Memory B cell (primary cell): ENCODE measurements around the gene LCN10.

Source experiments
- ATAC-seq: fragments of 150-1000 bp; cut with Tn5 transposase; 2 replicates; pipeline ENCODE4 v1.10.0; 2021; ENCODE audit warnings: low read depth, mild to moderate bottlenecking, moderate library complexity
- DNase-seq, 2 donors: peaks; one replicate each; pipeline ENCODE4 v3.0.0; 2022; ENCODE audit warnings: low spot score in 2 of 2
- H3K27ac Mint-ChIP-seq: one replicate; pipeline ENCODE4 v1.8.0; 2022; ENCODE audit warnings: mild to moderate bottlenecking, moderate library complexity, mixed read lengths
- H3K27me3 Mint-ChIP-seq: one replicate; pipeline ENCODE4 v1.8.0; 2022; ENCODE audit warnings: mixed read lengths
- H3K36me3 Mint-ChIP-seq: one replicate; pipeline ENCODE4 v1.8.0; 2022; ENCODE audit warnings: mild to moderate bottlenecking, mixed read lengths
- H3K4me1 Mint-ChIP-seq: one replicate; pipeline ENCODE4 v1.8.0; 2022; ENCODE audit warnings: mixed read lengths
- H3K4me3 Mint-ChIP-seq: one replicate; pipeline ENCODE4 v1.8.0; 2022; ENCODE audit warnings: mild to moderate bottlenecking, moderate library complexity, mixed read lengths
- H3K9me3 Mint-ChIP-seq: one replicate; pipeline ENCODE4 v1.8.0; 2022; ENCODE audit warnings: mixed read lengths

Gene LCN10

GRCh38 chr9:136744773-136745172 lies 2.0 kb upstream of the LCN10 start:
- Mint-ChIP-seq H3K27ac (no peak overlapping the region), H3K36me3 (peaks cover 1% of the 10 kb centered on the region), H3K27me3 (no peaks in the 10 kb centered on the region), H3K4me1 (peaks cover 32% of the 10 kb centered on the region), H3K9me3 (no peaks in the 10 kb centered on the region), H3K4me3 (no peak overlapping the region)
- DNase-seq (no peak), ATAC-seq (no peak)

DNA sequence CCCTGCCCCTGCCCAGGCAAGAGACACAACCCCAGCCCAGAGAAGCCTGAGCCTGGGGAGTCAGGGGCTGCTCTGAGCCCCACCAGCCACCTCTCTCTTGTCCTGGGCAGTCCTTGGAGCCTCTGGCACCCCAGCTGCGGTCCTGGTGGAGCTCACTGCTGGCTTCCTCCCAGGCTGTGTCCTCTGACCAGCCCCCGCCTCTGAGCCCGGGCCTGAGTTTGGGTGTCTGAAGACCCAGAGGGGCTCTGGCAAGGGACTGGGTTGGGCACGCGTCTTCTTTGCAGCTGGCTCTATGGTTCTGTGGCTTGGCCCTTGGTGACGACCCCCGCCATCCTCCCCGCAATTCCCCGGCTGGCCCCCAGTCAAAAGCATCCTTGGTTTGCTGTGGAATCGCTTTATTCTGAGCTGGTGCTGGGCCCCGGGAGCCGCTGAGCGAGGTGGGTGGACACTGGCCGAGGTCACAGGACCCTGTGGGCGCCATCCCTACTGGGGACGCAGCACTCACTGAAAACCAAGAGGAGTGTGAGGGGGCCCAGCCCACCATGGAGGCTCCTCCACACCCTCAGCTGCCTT lies 985 bp upstream of the LCN10 start:
- Mint-ChIP-seq H3K27me3 (no peaks in the 10 kb centered on the region), H3K4me3 (peak overlapping the region; percentile 56), H3K27ac (peak overlapping the region; percentile 79), H3K9me3 (no peaks in the 10 kb centered on the region), H3K4me1 (peaks cover 25% of the 10 kb centered on the region), H3K36me3 (peaks cover 8% of the 10 kb centered on the region)
- no peak for DNase-seq
- ATAC-seq, result no peak

DNA sequence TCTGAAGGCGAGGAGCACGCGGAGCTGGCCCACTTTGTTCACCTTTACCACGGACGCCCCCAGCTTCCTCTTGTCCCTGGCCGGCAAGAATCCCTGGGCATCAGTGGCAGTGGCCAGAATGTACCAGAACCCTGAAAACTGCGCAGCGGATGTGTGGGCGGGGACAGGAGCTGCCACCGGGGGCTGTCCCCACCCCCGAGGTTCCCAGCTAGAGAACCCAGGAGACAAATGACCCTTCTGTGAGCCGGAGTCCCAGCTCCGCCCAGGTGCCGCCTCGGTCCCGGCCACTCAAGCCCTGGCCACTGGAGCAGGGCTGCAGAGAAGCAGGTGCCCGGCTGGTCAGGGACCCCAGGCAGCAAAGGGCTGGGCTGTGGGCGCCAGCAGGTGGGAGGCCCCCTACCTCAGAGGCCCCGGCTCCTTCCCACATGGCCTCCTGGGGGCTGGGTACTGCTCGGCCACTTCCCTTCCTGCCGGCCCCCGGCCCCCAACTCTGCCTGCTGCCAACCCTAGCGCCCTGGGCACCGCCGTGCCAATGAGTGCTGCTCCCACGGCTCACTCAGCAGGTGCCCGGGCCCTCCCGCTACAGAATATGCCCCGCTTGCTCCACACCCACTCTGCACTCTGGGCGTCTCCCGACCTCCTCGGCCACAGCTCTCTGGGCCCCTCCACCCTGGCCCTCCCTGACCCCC lies 713 bp downstream of the LCN10 start:
- H3K27ac Mint-ChIP-seq, result peak overlapping the region; percentile 79
- ATAC-seq (peak; percentile 72), DNase-seq (no peak)
- H3K4me1 Mint-ChIP-seq, result peaks cover 18% of the 10 kb centered on the region
- no peaks in the 10 kb centered on the region for H3K27me3 Mint-ChIP-seq
- H3K36me3 Mint-ChIP-seq, result peaks cover 14% of the 10 kb centered on the region
- H3K4me3 Mint-ChIP-seq, result peak overlapping the region; percentile 92
- H3K9me3 Mint-ChIP-seq, result no peaks in the 10 kb centered on the region

- peak overlapping the region; percentile 92 for H3K4me3 Mint-ChIP-seq
- H3K27me3 Mint-ChIP-seq, result no peaks in the 10 kb centered on the region
- peak overlapping the region; percentile 79 for H3K27ac Mint-ChIP-seq
- ATAC-seq (peak; percentile 9), DNase-seq (no peak)
- H3K9me3 Mint-ChIP-seq, result no peaks in the 10 kb centered on the region
- peaks cover 16% of the 10 kb centered on the region for H3K4me1 Mint-ChIP-seq
- peaks cover 14% of the 10 kb centered on the region for H3K36me3 Mint-ChIP-seq
These were observed 1.5 kb downstream of the LCN10 start for GRCh38 chr9:136740971-136741882.

GRCh38 chr9:136740491-136740890 lies 2.2 kb downstream of the LCN10 start:
- no peaks in the 10 kb centered on the region for H3K9me3 Mint-ChIP-seq
- peak overlapping the region; percentile 92 for H3K4me3 Mint-ChIP-seq
- DNase-seq, result no peak

GRCh38 chr9:136740069-136740468 lies 2.7 kb downstream of the LCN10 start:
- Mint-ChIP-seq H3K9me3 (no peaks in the 10 kb centered on the region), H3K27ac (no peak overlapping the region), H3K4me1 (peaks cover 16% of the 10 kb centered on the region), H3K27me3 (no peaks in the 10 kb centered on the region), H3K36me3 (peaks cover 14% of the 10 kb centered on the region), H3K4me3 (peak overlapping the region; percentile 92)
- no peak for ATAC-seq
- DNase-seq, result no peak

More at GRCh38 chr9:136740491-136740890, 2.2 kb downstream of the LCN10 start:
- Mint-ChIP-seq H3K4me1 (peaks cover 16% of the 10 kb centered on the region), H3K27me3 (no peaks in the 10 kb centered on the region), H3K36me3 (peaks cover 14% of the 10 kb centered on the region), H3K27ac (no peak overlapping the region)
- ATAC-seq, result no peak

- H3K36me3 Mint-ChIP-seq, result peaks cover 14% of the 10 kb centered on the region
- peak overlapping the region; percentile 47 for H3K4me3 Mint-ChIP-seq
- H3K4me1 Mint-ChIP-seq, result peaks cover 14% of the 10 kb centered on the region
- DNase-seq (no peak), ATAC-seq (no peak)
- H3K9me3 Mint-ChIP-seq, result no peaks in the 10 kb centered on the region
- no peaks in the 10 kb centered on the region for H3K27me3 Mint-ChIP-seq
- H3K27ac Mint-ChIP-seq, result no peak overlapping the region
These were observed 3.2 kb downstream of the LCN10 start for GRCh38 chr9:136739509-136739908.

GRCh38 chr9:136738960-136739359 lies 3.8 kb downstream of the LCN10 start:
- DNase-seq, result no peak
- Mint-ChIP-seq H3K4me3 (peak overlapping the region; percentile 43), H3K4me1 (peaks cover 14% of the 10 kb centered on the region), H3K36me3 (peaks cover 14% of the 10 kb centered on the region), H3K9me3 (no peaks in the 10 kb centered on the region), H3K27me3 (no peaks in the 10 kb centered on the region), H3K27ac (no peak overlapping the region)
- no peak for ATAC-seq

- DNase-seq (no peak), ATAC-seq (no peak)
- Mint-ChIP-seq H3K36me3 (peaks cover 14% of the 10 kb centered on the region), H3K27me3 (no peaks in the 10 kb centered on the region), H3K4me3 (no peak overlapping the region), H3K9me3 (no peaks in the 10 kb centered on the region), H3K27ac (no peak overlapping the region), H3K4me1 (peaks cover 7% of the 10 kb centered on the region)
These were observed 6.8 kb downstream of the LCN10 start for GRCh38 chr9:136735812-136736480.

DNA sequence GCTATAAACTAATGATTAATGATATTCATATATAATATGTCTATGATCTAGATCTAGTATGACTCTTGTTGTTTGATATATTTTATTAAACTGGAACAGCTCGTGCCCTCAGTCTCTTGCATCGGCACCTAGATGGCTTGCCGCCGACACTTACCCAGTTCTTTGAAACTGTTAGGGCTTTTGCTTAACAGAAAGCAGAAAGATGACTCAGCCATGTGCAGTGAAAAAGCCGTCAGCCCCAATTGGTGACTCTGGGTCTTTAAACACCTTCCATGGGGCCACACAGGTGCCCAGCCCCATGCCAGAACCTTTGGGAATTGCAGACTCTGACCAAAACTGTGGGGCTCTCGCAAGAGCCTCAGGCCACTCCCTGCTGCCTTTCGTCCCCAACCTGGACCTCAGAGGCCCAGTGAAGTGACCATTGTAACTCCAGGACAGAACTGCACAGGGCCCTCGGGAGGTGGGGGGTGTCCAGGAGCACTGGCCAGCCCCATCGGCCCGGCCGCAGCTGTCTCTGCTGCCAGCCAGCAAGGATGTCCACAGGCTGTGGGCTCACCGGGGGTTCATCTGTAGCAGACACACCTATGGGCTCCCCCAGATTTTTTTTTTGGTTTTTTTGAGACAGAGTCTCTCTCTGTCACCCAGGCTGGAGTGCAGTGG lies 7.8 kb downstream of the LCN10 start:
- H3K4me1 Mint-ChIP-seq, result peaks cover 5% of the 10 kb centered on the region
- ATAC-seq (no peak), DNase-seq (no peak)
- no peaks in the 10 kb centered on the region for H3K9me3 Mint-ChIP-seq
- no peak overlapping the region for H3K27ac Mint-ChIP-seq
- H3K4me3 Mint-ChIP-seq, result no peak overlapping the region
- H3K27me3 Mint-ChIP-seq, result no peaks in the 10 kb centered on the region
- peaks cover 13% of the 10 kb centered on the region for H3K36me3 Mint-ChIP-seq

- Mint-ChIP-seq H3K4me3 (no peak overlapping the region), H3K36me3 (peaks cover 5% of the 10 kb centered on the region), H3K27me3 (no peaks in the 10 kb centered on the region), H3K4me1 (peaks cover 5% of the 10 kb centered on the region), H3K27ac (no peak overlapping the region), H3K9me3 (no peaks in the 10 kb centered on the region)
- DNase-seq (no peak), ATAC-seq (no peak)
These were observed 9.1 kb downstream of the LCN10 start for GRCh38 chr9:136733611-136734010.

GRCh38 chr9:136732444-136733178 lies 10.1 kb downstream of the LCN10 start:
- H3K4me1 Mint-ChIP-seq, result peaks cover 2% of the 10 kb centered on the region
- DNase-seq, result no peak
- no peaks in the 10 kb centered on the region for H3K9me3 Mint-ChIP-seq
- no peak overlapping the region for H3K27ac Mint-ChIP-seq
- no peaks in the 10 kb centered on the region for H3K36me3 Mint-ChIP-seq
- H3K27me3 Mint-ChIP-seq, result no peaks in the 10 kb centered on the region
- no peak for ATAC-seq
- H3K4me3 Mint-ChIP-seq, result no peak overlapping the region

DNA sequence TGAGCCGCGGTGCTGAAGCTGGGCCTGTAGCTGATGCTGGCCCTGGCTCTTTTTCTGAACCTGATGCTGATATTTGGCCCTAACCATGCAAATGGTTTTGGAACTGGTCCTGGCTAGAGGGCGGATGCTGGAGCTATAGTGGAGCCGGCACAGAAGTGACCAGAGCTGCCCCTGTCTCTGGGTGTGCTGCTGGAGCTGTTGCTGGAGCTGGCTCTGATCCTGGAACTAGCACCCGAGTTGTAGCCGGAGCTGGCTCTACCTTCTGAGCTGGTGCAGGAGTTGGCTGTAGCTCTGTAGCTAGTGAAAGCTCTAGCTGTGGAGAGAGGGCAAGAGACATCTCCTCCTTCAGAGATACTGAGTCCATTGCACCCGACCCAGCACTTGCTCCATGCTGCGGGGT lies 12.8 kb downstream of the LCN10 start:
- H3K27me3 Mint-ChIP-seq, result no peaks in the 10 kb centered on the region
- peaks cover 5% of the 10 kb centered on the region for H3K36me3 Mint-ChIP-seq
- DNase-seq (no peak), ATAC-seq (no peak)
- H3K9me3 Mint-ChIP-seq, result no peaks in the 10 kb centered on the region
- peak overlapping the region; percentile 27 for H3K4me3 Mint-ChIP-seq
- H3K4me1 Mint-ChIP-seq, result peaks cover 8% of the 10 kb centered on the region
- H3K27ac Mint-ChIP-seq, result no peak overlapping the region
